Tibial nerve (tissue), 3 donors: ENCODE data around the gene ABCA5.

Experiments used
- CTCF ChIP-seq, 5 experiments: fragments of 200-600 bp in 3 of 5; fragments of 450-650 bp in 2 of 5; sonication (generic) in 3 of 5; IDR thresholded peaks; one replicate each; pipeline ENCODE4 v1.5.1; 2016 to 2019; ENCODE audit warnings: antibody characterized with exemption in 5 of 5, mild to moderate bottlenecking in 3 of 5, moderate library complexity in 2 of 5
- POLR2A ChIP-seq, 2 donors: fragments of 450-650 bp; IDR thresholded peaks; one replicate each; pipeline ENCODE4 v1.6.1; 2017; ENCODE audit warnings: antibody characterized with exemption in 2 of 2, mild to moderate bottlenecking in 2 of 2, moderate library complexity in 2 of 2

DNA sequence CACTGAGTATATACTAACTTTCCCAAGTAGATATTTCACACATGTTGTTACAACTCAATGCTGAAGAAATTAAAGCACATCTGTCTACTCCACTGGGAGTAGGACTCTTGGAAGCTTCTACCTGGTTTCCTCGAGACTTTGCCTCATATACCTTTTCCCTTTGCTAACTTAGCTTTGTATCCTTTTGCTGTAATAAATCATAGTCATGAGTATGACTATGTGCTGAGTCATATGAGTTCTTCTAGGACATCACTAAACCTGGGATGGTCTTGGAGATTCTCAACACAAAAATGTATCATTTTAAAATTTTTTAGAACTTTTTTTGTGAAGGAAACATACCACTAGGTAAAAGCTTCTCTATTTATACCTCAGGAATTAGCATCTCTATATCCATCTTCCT lies 39.8 kb downstream of the ABCA5 start:
- TF ChIP-seq CTCF (IDR thresholded peaks at IDR 0.05) (no peak), POLR2A (IDR thresholded peaks at IDR 0.05) (no peak)
